Subcutaneous adipose tissue (tissue), 4 donors: ENCODE data around the gene CLEC10A. TPM values are rescaled to one million over a fixed set of nuclear protein-coding genes. Genes with fewer than 3 reads are reported as not detected.

Experiments used
- total RNA-seq, 4 donors: library from RNA; depleted of rRNA; stranded (reverse); fragments of >200 nt; gene quantifications; one replicate each; pipeline ENCODE4 v1.1.0, GENCODE V29; 2016
- TF ChIP-seq, protein P1 (sequence below): fragments of 450-650 bp; IDR thresholded peaks from one replicate; pipeline ENCODE4 v1.5.1; 2016; ENCODE audit warnings: low read depth, mild to moderate bottlenecking, control low read depth, antibody characterized with exemption, moderate library complexity

The CLEC10A gene
- total RNA-seq, 4 donors from 2014 or later = 8.1 to 20.9 (median 16.2) TPM

DNA sequence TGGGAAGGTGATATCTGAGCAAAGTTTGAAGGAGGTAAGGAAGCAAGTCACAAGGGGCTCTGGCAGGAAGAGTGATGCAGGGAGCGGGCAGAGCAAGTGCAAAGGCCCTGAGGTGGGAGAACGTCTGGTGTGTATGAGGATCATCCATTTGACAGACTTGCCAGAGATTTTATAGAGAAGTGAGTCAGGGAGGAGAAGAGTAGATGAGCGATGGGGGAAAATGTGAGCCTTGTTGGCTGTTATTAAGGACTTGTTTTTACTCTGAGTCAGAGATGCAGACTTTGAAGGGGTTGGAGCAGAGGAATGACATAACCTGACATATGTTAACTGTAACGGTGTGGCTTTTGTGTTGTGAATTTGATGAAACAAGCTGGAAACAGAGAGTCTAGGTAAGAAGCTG, 3.5 kb upstream of the CLEC10A start:
- TF ChIP-seq, protein P1, sequence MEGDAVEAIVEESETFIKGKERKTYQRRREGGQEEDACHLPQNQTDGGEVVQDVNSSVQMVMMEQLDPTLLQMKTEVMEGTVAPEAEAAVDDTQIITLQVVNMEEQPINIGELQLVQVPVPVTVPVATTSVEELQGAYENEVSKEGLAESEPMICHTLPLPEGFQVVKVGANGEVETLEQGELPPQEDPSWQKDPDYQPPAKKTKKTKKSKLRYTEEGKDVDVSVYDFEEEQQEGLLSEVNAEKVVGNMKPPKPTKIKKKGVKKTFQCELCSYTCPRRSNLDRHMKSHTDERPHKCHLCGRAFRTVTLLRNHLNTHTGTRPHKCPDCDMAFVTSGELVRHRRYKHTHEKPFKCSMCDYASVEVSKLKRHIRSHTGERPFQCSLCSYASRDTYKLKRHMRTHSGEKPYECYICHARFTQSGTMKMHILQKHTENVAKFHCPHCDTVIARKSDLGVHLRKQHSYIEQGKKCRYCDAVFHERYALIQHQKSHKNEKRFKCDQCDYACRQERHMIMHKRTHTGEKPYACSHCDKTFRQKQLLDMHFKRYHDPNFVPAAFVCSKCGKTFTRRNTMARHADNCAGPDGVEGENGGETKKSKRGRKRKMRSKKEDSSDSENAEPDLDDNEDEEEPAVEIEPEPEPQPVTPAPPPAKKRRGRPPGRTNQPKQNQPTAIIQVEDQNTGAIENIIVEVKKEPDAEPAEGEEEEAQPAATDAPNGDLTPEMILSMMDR = no peak

DNA sequence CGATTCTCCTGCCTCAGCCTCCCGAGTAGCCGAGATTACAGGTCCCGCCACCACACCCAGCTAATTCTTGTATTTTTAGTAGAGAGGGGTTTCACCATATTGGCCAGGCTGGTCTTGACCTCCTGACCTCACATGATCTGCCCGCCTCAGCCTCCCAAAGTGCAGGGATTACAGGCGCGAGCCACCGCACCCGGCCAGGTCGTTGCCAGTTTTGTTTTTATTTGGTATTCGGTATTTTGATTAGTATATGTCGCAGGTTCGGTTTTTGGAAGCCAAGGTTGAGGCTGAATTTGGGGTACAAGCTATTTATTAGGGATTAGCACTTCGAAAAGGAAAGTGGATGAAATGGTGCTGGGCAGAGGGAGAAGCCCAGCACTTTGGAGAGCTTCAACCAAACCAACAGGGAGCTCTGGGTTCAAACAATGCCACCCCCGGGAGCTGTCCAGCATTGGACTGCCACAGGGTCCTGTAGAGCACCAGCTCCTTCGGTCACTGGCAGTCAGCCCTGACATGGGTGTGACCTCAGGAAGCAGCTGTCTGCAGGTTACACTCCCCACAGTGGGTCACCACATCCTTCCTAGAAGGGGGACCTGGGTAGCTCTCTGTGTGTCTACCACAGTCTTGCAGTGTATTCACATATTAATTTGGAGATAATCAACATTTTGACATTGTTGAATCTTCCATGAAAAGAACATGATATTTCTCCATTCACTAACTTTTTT, 1.5 kb upstream of the CLEC10A start:
- TF ChIP-seq, protein P1 = no peak

DNA sequence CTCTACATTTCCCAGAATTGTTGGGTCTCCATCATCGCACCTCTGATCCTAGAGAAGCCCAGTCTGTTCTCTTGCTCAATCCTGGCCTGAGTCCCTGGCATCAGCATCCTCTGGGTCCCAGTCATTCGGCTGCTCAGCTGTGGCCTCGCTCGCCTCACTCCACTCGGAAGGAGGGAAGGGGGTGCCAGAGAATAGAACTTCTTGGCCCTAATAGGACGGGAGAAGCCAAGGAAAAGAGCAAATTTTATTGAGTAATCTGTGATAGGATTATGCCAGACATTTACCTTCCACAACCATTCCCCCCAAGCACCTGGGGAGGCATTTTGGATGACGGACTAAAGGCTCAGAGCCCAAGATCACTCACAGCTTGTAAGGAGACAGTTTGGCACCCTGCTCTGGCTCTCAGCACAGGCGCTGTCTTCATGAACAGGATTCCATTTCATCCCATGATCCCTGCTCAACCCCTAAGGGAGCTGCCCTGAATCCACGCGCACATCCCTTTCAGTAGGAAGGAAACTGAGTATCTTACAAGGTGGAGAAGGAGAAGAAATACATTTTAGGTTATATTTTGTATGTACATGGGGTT, 498 bp upstream of the CLEC10A start:
- TF ChIP-seq, protein P1 = no peak

DNA sequence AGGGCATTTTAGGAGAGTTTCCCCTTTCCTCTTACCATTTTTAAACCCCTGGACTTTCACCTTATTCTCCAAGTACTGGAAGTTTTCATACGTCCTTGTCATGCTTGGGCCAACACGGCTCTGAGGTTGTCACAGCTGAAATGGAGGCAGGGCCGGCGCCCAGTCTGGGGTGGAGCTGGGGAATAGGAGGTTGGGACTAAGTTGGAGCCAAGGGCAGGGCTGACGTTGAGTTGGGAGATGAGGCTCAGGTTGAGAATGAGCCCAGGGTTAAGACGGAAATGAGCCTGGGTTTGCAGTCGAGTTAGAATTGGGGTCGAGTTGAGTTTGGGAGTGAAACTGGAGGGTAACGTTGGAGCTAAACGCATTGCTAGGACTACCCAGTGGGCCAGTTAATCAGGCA, 1.3 kb downstream of the CLEC10A start:
- TF ChIP-seq, protein P1 = no peak

DNA sequence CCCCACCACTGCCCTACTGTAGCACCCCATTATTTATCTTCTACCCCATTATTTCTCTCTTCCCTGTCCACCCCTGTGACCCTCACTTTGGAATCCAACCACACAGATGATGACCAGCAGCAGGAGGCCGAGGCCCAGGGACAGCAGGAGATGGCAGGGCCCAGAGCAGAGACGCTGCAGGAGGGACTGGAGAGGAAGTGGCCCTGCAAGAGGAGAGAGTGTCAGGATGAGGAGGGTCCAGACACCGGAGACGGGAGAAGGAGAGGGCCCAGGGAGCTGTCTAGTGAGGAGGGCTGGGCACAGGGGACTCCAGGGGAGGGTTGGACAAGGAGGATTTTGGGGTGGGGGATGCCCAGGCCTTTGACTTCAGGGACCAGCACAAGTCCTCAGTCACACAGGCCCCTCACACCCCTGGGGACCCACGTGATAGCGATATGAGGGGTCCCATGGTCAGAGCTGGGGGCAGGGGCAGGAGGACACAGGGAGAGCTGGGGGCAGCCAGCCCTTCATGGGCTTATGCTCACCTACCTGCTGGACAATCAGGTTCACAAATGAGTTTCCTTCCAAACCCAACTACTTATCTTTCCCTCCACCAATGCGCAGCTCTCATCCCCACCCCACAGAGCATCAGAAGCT, 2.0 kb downstream of the CLEC10A start:
- TF ChIP-seq, protein P1 = no peak

DNA sequence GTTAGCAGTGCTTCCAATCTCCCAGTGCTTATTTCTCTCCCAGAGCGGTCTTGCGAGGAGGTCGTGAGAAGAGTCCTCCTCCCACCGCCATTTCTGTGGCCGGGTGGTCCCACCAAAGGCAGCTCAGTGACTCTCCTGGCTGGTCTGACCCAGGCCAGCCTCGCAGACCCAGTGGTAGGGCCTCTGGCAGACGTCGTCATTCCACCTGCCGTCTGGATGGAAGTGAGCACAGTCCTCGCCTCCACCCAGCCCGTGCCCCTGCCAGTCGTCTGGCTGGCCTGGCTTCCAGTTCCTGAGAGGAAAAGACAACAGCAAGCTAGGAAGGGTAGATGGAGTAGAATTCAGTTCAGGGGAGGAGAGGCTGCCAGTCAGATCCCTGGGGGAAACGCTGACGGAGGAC, 5.1 kb downstream of the CLEC10A start:
- TF ChIP-seq, protein P1 = no peak

DNA sequence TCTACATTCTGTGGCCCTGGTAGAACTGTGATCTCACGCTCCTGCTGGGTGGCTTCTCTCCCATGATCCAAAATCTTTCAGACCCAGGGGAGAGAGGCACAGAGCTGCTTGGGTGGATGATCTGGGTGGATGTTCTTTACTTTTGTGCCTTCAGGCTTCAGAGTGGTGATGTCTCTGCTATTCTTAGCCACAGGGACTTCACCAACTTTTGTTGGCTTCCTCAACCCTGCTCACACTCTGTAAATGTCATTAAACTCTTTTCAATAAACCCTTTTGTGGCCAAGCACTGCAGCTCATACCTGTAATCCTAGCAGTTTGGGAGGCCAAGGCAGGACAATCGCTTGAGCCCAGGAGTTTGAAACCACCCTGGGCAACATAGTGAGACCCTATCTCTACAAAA, 7.6 kb downstream of the CLEC10A start:
- TF ChIP-seq, protein P1 = no peak
